Esophagus squamous epithelium (tissue), 5 donors: ENCODE measurements around the gene CIAO2B. TPM values are rescaled to one million over a fixed set of nuclear protein-coding genes. Genes with fewer than 3 reads are reported as not detected.
"Not testable (repeated sequence)": the region's sequence is repeated elsewhere in the genome, so short reads cannot be mapped to it uniquely, and the experiment has no call there.

Source experiments
- DNase-seq: peaks from one replicate; lab custom pipeline; 2025; lab: John Stamatoyannopoulos, UW
- H3K27ac ChIP-seq, 4 donors: fragments of 200-600 bp; sonication (generic); one replicate each; pipeline ENCODE4 v1.5.1; 2016 to 2019; ENCODE audit warnings: mild to moderate bottlenecking in 1 of 4
- H3K27me3 ChIP-seq, 4 donors: fragments of 200-600 bp; sonication (generic); 1 replicate in 3 of 4; 2 replicates in 1 of 4; pipeline versions ENCODE4 v1.5.1 to v1.6.0; 2017 to 2021; ENCODE audit warnings: antibody characterized with exemption in 1 of 4
- H3K36me3 ChIP-seq, 3 donors: fragments of 200-600 bp; sonication (generic); one replicate each; pipeline ENCODE4 v1.5.1; 2016 to 2019
- H3K4me1 ChIP-seq, 3 donors: fragments of 200-600 bp; sonication (generic); one replicate each; pipeline ENCODE4 v1.5.1; 2017 to 2019
- H3K4me3 ChIP-seq, 4 donors: fragments of 200-600 bp; sonication (generic); 1 replicate in 3 of 4; 2 replicates in 1 of 4; pipeline ENCODE4 v1.5.1; 2016 to 2019; ENCODE audit warnings: mild to moderate bottlenecking in 2 of 4, moderate library complexity in 1 of 4
- H3K9me3 ChIP-seq, 3 donors: fragments of 200-600 bp; sonication (generic); one replicate each; pipeline ENCODE4 v1.5.1; 2016 to 2019
- POLR2A ChIP-seq, 4 donors: fragments of 450-650 bp; IDR thresholded peaks; one replicate each; pipeline ENCODE4 v1.6.1; 2017; ENCODE audit warnings: antibody characterized with exemption in 4 of 4, mild to moderate bottlenecking in 4 of 4, moderate library complexity in 3 of 4
- WGBS, 2 donors: methylation state at CpG; one replicate each; pipeline ENCODE4 v1.1.5; 2018; 5-methylcytosine and 5-hydroxymethylcytosine counted together
- intact Hi-C: fragments of 100-400 bp; cut with DNase I; formaldehyde crosslinking; loops from one replicate; pipeline ENCODE4 v1.15.0; 2022
- total RNA-seq, 4 donors: library from RNA; depleted of rRNA; stranded (reverse); fragments of >200 nt; gene quantifications; one replicate each; pipeline ENCODE4 v1.1.0, GENCODE V29; 2016
- TF ChIP-seq, protein P1 (sequence below), 6 experiments: fragments of 450-650 bp in 4 of 6; fragments of 200-600 bp in 2 of 6; sonication (generic) in 2 of 6; IDR thresholded peaks; one replicate each; pipeline ENCODE4 v1.5.1; 2016 to 2019; ENCODE audit warnings: antibody characterized with exemption in 6 of 6, mild to moderate bottlenecking in 4 of 6, moderate library complexity in 4 of 6
- donor health status: DM: yes; HTN: yes; CAD: no.

The CIAO2B gene
- total RNA-seq, 4 donors from 2014 or later, result 112 to 153 (median 126) TPM

GRCh38 chr16:66961065-66961744 lies 27.0 kb upstream of the CIAO2B start, which contains the start of gene CES3:
TSS of gene CES3 (plus strand) at chr16:66961266. CDS start at chr16:66961308, 42 bp downstream.
- no peak within 1 kb of the TSS for H3K4me3 ChIP-seq
- TF ChIP-seq, protein P1, sequence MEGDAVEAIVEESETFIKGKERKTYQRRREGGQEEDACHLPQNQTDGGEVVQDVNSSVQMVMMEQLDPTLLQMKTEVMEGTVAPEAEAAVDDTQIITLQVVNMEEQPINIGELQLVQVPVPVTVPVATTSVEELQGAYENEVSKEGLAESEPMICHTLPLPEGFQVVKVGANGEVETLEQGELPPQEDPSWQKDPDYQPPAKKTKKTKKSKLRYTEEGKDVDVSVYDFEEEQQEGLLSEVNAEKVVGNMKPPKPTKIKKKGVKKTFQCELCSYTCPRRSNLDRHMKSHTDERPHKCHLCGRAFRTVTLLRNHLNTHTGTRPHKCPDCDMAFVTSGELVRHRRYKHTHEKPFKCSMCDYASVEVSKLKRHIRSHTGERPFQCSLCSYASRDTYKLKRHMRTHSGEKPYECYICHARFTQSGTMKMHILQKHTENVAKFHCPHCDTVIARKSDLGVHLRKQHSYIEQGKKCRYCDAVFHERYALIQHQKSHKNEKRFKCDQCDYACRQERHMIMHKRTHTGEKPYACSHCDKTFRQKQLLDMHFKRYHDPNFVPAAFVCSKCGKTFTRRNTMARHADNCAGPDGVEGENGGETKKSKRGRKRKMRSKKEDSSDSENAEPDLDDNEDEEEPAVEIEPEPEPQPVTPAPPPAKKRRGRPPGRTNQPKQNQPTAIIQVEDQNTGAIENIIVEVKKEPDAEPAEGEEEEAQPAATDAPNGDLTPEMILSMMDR (IDR thresholded peaks at IDR 0.05), result peak; percentile 65 to 83 (median 70)
- no peak for TF ChIP-seq POLR2A (IDR thresholded peaks at IDR 0.05)
- intact Hi-C loops, result no loop called here
- H3K9me3 ChIP-seq, result no peaks in the 10 kb centered on the region
- WGBS, 2 donors, result 81 to 88% methylated on average over 10 to 11 of the region's 16 CpGs
- DNase-seq, result no peak
- H3K27me3 ChIP-seq, result peaks cover 0 to 21% (median 0%) of the 10 kb centered on the region in 4 donors
- peaks cover 14 to 45% (median 26%) of the 10 kb centered on the region in 3 donors for H3K4me1 ChIP-seq
- H3K36me3 ChIP-seq, result no peaks in the 10 kb centered on the region
- H3K27ac ChIP-seq, result peak within 1 kb of the TSS; percentile 49 to 70 (median 62)

DNA sequence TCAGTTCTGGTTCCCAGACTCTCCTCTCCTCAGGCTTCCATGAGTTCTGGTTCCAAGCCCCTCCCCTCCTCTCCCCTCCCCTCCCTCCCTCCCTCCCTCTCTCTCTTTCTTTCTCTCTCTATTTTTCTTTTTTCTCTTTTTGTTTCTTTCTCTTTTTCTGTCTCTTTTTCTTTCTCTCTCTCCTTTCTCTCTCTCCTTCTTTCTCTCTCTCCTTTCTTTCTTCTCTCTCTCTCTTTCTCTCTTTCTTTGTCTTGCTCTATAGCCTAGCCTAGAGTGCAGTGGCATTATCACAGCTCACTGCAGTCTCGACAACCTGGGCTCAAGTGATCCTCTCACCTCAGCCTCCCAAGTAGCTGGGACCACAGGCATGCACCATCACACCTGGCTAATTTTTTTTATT lies 26.1 kb upstream of the CIAO2B start:
- no peak for TF ChIP-seq POLR2A (IDR thresholded peaks at IDR 0.05)
- TF ChIP-seq, protein P1 (IDR thresholded peaks at IDR 0.05), result no peak
- Histone ChIP-seq H3K27ac (peak overlapping the region in 1 of 4 donors; percentile 31), H3K36me3 (no peaks in the 10 kb centered on the region), H3K9me3 (no peaks in the 10 kb centered on the region), H3K4me1 (peaks cover 14 to 45% (median 26%) of the 10 kb centered on the region in 3 donors), H3K4me3 (no peak overlapping the region), H3K27me3 (peaks cover 0 to 19% (median 0%) of the 10 kb centered on the region in 4 donors)
- intact Hi-C loops, result no loop called here
- 76 to 79% methylated on average over 1 of the region's 1 CpG for WGBS, 2 donors
- DNase-seq, result no peak

DNA sequence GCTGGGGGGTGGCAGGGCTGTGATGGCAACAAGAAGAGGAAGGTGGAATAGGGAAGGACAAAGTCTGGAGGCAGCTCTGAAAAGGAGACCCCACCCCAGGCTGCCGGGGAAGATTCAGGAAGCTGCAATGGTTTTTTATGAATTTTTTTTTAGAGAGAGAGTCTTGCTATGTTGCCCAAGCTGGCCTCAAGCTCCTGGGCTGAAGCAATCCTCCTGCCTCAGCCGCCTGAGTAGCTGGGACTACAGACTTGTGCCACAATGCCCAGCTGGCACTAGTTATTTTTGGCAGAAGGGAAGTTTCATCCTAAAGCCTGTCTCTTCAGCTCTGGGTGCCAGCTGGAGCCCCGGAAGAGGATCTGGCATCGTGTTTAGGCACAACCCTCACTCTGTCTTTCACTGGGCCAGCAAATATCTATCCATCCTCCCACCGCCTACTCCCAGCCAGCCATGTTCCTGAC lies 25.5 kb upstream of the CIAO2B start:
- no peak for DNase-seq
- 20 to 51% methylated on average over 5 of the region's 5 CpGs for WGBS, 2 donors
- Histone ChIP-seq H3K9me3 (no peaks in the 10 kb centered on the region), H3K4me3 (no peak overlapping the region), H3K36me3 (no peaks in the 10 kb centered on the region), H3K27ac (peak overlapping the region in 1 of 4 donors; percentile 31), H3K27me3 (peaks cover 0 to 14% (median 0%) of the 10 kb centered on the region in 4 donors), H3K4me1 (peaks cover 14 to 45% (median 26%) of the 10 kb centered on the region in 3 donors)
- TF ChIP-seq, protein P1 (IDR thresholded peaks at IDR 0.05), result no peak
- no peak for TF ChIP-seq POLR2A (IDR thresholded peaks at IDR 0.05)
- intact Hi-C loops, result no loop called here

DNA sequence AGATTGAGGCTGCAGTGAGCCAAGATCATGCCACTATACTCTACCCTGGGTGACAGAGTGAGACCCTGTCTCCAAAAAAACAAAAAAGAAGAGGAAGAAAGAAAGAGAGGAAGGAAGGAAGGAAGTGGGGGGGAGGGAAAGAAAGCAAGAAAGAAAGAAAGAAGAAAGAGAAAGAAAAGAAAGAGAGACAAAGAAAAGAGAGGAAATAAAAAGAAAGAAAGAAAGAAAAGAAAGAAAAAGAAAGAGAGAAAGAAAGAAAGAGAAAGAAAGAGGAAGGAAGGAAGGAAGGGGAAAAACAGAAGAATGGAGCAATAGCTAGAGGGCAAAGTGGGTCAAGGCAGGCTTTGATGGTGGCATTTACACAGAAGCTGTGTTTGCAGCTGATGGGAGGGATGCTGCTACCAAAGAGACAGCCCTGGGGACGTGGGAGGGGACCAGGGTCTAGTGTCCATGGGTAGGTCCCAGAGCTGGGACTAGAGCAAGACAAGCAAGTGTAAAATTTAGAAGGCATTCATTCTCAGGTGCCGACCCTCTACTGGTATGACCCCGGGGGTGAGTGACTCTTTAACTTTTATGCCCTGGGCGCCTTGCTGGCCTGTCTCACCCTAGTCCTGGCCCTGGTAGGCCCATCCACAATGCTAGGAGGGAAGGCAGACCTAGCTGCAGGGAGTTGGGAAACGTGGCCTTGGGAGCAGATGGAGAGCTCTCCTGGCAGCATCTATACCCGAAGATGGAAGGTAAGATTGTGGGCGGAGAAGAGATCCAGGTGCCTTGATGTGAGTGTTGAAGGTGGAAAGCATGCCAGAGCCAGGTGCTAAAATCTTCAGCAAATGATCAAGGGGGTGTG lies 24.9 kb upstream of the CIAO2B start:
- intact Hi-C loops, result no loop called here
- TF ChIP-seq, protein P1 (IDR thresholded peaks at IDR 0.05), result no peak
- TF ChIP-seq POLR2A (IDR thresholded peaks at IDR 0.05), result no peak
- no peaks in the 10 kb centered on the region for H3K36me3 ChIP-seq
- peaks cover 14 to 45% (median 26%) of the 10 kb centered on the region in 3 donors for H3K4me1 ChIP-seq
- WGBS, 2 donors, result 56 to 79% methylated on average over 7 of the region's 7 CpGs
- H3K9me3 ChIP-seq, result no peaks in the 10 kb centered on the region
- H3K27me3 ChIP-seq, result peaks cover 0 to 7% (median 0%) of the 10 kb centered on the region in 4 donors
- no peak overlapping the region for H3K4me3 ChIP-seq
- H3K27ac ChIP-seq, result no peak overlapping the region
- no peak for DNase-seq

- H3K36me3 ChIP-seq, H3K27me3 ChIP-seq, H3K9me3 ChIP-seq, H3K27ac ChIP-seq, DNase-seq, H3K4me3 ChIP-seq, intact Hi-C loops: not testable (repeated sequence)
- WGBS, 2 donors, result 88% methylated on average over 1 of the region's 1 CpG
- peaks cover 3 to 44% (median 14%) of the 10 kb centered on the region in 3 donors for H3K4me1 ChIP-seq
Measured at GRCh38 chr16:66956154-66956457, 21.9 kb upstream of the CIAO2B start.

- intact Hi-C loops, H3K36me3 ChIP-seq, H3K4me3 ChIP-seq, H3K9me3 ChIP-seq, H3K27ac ChIP-seq, DNase-seq, H3K27me3 ChIP-seq: not testable (repeated sequence)
- H3K4me1 ChIP-seq, result peaks cover 0 to 44% (median 9%) of the 10 kb centered on the region in 3 donors
- 84 to 89% methylated on average over 17 of the region's 17 CpGs for WGBS, 2 donors
Measured at GRCh38 chr16:66955363-66956153, 21.4 kb upstream of the CIAO2B start.
